Measurements from ENCODE around the gene DDX24. TPM values are rescaled to one million over a fixed set of nuclear protein-coding genes. Genes with fewer than 3 reads are reported as not detected.

Gene DDX24
- total and polyA plus RNA-seq, 9 of the 15 experiments (the other 6 are each of a cell fraction or from before 2014, with no cell fraction given), result 82.4 to 175 (median 122) TPM

DNA sequence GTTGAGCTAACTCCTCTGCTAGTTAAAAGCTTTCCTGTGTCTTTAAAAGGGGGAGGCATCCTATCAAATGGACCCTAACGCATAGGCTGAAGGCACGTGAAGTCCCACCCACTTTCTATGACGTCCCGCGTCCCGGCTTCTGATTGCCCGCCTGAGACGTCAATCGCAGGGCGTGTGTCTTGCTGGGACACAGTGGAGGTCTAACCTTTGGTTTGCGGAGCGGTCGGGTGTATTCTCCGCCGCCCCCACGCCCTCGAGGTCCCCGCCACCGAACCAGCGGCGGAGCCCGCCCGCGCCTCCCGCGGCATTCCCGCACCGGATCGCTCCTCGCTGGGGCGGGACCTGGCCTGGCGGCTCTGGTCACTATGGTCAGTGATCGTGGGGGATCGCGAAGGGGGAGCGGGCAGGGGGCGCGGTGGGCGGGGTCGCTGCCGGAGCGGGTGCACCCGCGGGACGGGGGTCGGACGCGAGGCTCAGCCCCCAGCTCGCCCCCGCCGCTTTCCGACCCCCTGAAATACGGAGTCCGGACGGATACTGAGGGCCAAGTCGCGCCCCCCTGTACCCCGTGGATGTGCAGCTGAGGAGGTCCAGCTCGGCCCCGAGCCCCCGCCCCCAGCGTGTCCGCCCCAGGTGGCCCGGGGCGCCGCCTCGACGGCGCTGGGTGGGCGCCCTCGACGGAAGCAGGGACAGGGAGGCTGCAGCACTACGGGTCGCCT lies 54.7 kb downstream of the DDX24 start, which contains the start of gene OTUB2 (continued):
- TF ChIP-seq CHAMP1 (IDR thresholded peaks at IDR 0.05) (no peak), ARID2 (IDR thresholded peaks at IDR 0.05) (no peak), FOXM1 (IDR thresholded peaks at IDR 0.05; ENCODE audit: low read depth) (peak; percentile 75), FOXM1 (CRISPR knock-in tag; IDR thresholded peaks at IDR 0.05; ENCODE audit: low read depth) (no peak), SREBF2 (CRISPR knock-in tag; IDR thresholded peaks at IDR 0.05) (no peak), E2F3 (CRISPR knock-in tag; IDR thresholded peaks at IDR 0.05) (no peak), TEAD1 (CRISPR knock-in tag; IDR thresholded peaks at IDR 0.05) (no peak), NCOA6 (IDR thresholded peaks at IDR 0.05) (peak; percentile 49; the same call in 1 of the 2 replicates), RAD21 (CRISPR knock-in tag; conservative IDR thresholded peaks at IDR 0.05 in 1 of 2, IDR thresholded peaks at IDR 0.05 in 1 of 2) (no peak), E2F5 (CRISPR knock-in tag; IDR thresholded peaks at IDR 0.05) (no peak), ZKSCAN3 (CRISPR knock-in tag; IDR thresholded peaks at IDR 0.05) (peak; percentile 76), THRB (CRISPR knock-in tag; conservative IDR thresholded peaks at IDR 0.05) (no peak), POLR2G (IDR thresholded peaks at IDR 0.05; ENCODE audit: low read depth, low read length) (0 out of 2 replicates have a peak, but pooled peaks have one; percentile 31), KLF16 (IDR thresholded peaks at IDR 0.05) (no peak), BRD9 (IDR thresholded peaks at IDR 0.05; ENCODE audit: low read depth, partially characterized antibody) (no peak), NFE2 (IDR thresholded peaks at IDR 0.05; ENCODE audit: low read depth) (no peak), ZSCAN32 (CRISPR knock-in tag; IDR thresholded peaks at IDR 0.05) (no peak), HNRNPUL1 (IDR thresholded peaks at IDR 0.05; ENCODE audit: low read length) (no peak), SMAD3 (CRISPR knock-in tag; conservative IDR thresholded peaks at IDR 0.05) (no peak), POLR2H (tag; IDR thresholded peaks at IDR 0.05; ENCODE audit: low read depth) (no peak), ELF2 (CRISPR knock-in tag; IDR thresholded peaks at IDR 0.05) (no peak), ZNF217 (CRISPR knock-in tag; IDR thresholded peaks at IDR 0.05) (no peak)
- TF ChIP-seq, protein P1, sequence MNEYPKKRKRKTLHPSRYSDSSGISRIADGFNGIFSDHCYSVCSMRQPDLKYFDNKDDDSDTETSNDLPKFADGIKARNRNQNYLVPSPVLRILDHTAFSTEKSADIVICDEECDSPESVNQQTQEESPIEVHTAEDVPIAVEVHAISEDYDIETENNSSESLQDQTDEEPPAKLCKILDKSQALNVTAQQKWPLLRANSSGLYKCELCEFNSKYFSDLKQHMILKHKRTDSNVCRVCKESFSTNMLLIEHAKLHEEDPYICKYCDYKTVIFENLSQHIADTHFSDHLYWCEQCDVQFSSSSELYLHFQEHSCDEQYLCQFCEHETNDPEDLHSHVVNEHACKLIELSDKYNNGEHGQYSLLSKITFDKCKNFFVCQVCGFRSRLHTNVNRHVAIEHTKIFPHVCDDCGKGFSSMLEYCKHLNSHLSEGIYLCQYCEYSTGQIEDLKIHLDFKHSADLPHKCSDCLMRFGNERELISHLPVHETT (CRISPR knock-in tag; conservative IDR thresholded peaks at IDR 0.05 in 1 of 2, IDR thresholded peaks at IDR 0.05 in 1 of 2), result no peak
